Sigmoid colon (tissue), 4 donors: ENCODE results near the gene ITGA5.

Source experiments
- EP300 ChIP-seq, 4 donors: sonication (generic); formaldehyde crosslinking; IDR thresholded peaks; one replicate each; pipeline ENCODE4 v1.6.1; 2017; ENCODE audit warnings: antibody characterized with exemption in 4 of 4
- POLR2A ChIP-seq, 2 donors: fragments of 450-650 bp; IDR thresholded peaks; one replicate each; pipeline ENCODE4 v1.6.1; 2016; ENCODE audit warnings: antibody characterized with exemption in 2 of 2, mild to moderate bottlenecking in 2 of 2, moderate library complexity in 2 of 2
- POLR2AphosphoS5 ChIP-seq, 4 donors: sonication (generic); formaldehyde crosslinking; IDR thresholded peaks; one replicate each; pipeline ENCODE4 v1.6.1; 2017; ENCODE audit warnings: antibody characterized with exemption in 4 of 4
- TF ChIP-seq, protein P1 (sequence below), 4 experiments: fragments of 450-650 bp in 3 of 4; fragments of 200-600 bp in 1 of 4; IDR thresholded peaks; one replicate each; pipeline ENCODE4 v1.5.1; 2016 to 2019; ENCODE audit warnings: antibody characterized with exemption in 4 of 4, mild to moderate bottlenecking in 3 of 4, moderate library complexity in 2 of 4

DNA sequence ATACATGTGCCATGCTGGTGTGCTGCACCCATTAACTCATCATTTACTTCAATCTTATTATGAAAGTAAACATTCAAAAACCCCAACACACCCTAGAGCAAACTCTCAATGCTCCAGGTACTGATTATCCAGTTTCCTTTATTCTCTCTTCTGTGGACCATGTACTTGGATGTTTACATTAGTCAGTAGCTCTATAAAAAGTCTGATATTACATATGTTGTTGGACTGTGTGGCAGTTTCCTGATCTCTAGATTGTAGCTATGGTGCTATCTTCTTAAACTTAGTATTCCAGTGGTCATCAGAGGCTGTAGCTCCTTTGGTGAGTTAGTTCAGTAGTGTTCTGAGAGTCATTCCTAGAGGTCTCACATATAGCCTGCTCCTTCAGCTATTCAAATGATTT, 25.1 kb upstream of the ITGA5 start:
- TF ChIP-seq, protein P1, sequence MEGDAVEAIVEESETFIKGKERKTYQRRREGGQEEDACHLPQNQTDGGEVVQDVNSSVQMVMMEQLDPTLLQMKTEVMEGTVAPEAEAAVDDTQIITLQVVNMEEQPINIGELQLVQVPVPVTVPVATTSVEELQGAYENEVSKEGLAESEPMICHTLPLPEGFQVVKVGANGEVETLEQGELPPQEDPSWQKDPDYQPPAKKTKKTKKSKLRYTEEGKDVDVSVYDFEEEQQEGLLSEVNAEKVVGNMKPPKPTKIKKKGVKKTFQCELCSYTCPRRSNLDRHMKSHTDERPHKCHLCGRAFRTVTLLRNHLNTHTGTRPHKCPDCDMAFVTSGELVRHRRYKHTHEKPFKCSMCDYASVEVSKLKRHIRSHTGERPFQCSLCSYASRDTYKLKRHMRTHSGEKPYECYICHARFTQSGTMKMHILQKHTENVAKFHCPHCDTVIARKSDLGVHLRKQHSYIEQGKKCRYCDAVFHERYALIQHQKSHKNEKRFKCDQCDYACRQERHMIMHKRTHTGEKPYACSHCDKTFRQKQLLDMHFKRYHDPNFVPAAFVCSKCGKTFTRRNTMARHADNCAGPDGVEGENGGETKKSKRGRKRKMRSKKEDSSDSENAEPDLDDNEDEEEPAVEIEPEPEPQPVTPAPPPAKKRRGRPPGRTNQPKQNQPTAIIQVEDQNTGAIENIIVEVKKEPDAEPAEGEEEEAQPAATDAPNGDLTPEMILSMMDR (IDR thresholded peaks at IDR 0.05), result no peak
- no peak for TF ChIP-seq POLR2A (IDR thresholded peaks at IDR 0.05)
- TF ChIP-seq EP300 (IDR thresholded peaks at IDR 0.05), result no peak
- TF ChIP-seq POLR2AphosphoS5 (IDR thresholded peaks at IDR 0.05), result no peak
